ENCODE results near the gene SKA2.

GRCh38 chr17:59101178-59101577, 53.8 kb downstream of the SKA2 start:
- TF ChIP-seq EZH2 (IDR thresholded peaks at IDR 0.05; ENCODE audit: insufficient read depth, poor library complexity, severe bottlenecking) (no peak), EZH2phosphoT487 (IDR thresholded peaks at IDR 0.05; ENCODE audit: insufficient read depth, low read depth) (no peak)

All from GM23248 (cell line).